DOHH2 (cell line): Measurements from ENCODE around the gene PTGDS.
A peak's percentile ranks its signal among the peaks of the same experiment; 100 is the strongest.

Source experiments
- CTCF ChIP-seq: fragments of 200-600 bp; sonication (generic); IDR thresholded peaks from one replicate; pipeline ENCODE4 v1.5.1; 2014; ENCODE audit warnings: antibody characterized with exemption, mild to moderate bottlenecking, low read depth, low read length; ENCODE audit not compliant: poor library complexity, severe bottlenecking
- EZH2phosphoT487 ChIP-seq: fragments of 200-600 bp; sonication (generic); IDR thresholded peaks from 2 replicates; pipeline ENCODE4 v1.6.1; 2017; ENCODE audit warnings: borderline replicate concordance, mild to moderate bottlenecking, antibody characterized with exemption, low read length, moderate library complexity, mixed read lengths

DNA sequence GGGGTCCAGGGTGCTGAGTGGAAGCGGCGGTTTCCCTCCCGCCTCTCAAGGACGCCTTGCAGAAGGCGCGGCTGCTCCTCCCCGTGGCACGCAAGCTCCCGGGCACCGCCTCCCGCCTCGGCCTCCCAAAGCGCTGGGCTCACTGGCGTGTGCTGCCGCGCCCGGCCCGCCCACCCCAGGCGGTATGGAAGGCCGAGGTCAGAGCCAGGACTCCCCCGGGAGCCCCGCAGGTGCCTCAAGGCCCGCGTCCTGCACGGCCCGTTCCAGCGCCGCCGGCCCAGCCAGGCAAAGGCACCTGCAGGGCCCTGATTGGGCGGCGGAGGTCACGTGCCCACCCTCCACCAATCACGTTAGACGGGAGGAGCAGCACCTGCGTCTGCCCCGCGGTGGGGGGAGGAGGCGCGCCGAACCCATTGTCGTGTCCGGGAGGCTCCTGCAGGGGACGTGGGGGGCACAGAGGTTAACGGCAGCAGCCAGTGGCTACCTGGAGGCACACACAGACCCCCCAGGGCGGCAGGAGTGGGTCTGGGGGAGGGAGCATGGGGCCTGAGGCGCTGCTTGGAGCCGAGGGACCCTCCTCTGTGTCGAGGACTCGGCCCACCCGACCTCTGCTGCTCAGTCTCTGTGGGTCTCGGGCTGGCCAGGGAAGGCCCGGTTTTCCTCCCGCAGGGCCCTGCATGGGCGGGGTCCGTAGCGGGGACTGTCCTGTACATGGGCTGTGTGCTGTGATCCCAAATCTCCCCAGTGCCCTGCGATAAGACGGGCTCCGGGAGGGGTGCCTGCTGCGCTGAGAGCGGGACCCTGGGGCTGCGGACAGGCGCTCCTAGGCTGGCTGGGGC lies 27.3 kb upstream of the PTGDS start:
- TF ChIP-seq CTCF: peak; percentile 49
- no peak for TF ChIP-seq EZH2phosphoT487
